Glomerular visceral epithelial cell (primary cell): Measurements from ENCODE around the gene ISCA1.

ENCODE experiments used
- DNase-seq: peaks from one replicate; pipeline ENCODE4 v3.0.0-alpha.2; 2016; ENCODE audit errors: extremely low spot score

The ISCA1 gene

DNA sequence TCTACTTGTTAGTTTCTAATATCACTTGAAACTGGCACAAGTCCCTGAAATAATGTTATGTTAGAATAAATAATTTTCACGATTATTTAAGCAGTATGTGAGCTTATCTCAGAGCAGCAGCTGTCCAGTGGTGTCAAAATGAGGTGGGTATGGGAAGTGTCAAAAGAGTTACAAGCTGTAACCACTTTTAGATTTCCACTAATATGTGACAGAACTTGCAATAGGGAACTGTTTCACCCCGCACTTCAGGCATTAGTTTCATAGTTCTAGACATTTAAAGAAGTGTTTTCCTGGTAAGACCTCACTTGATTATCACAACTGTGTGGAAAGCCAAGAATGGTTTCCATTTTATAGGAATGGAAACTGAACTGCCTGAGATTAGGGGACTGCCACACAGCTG, 2.9 kb upstream of the ISCA1 start:
- no peak for DNase-seq

DNA sequence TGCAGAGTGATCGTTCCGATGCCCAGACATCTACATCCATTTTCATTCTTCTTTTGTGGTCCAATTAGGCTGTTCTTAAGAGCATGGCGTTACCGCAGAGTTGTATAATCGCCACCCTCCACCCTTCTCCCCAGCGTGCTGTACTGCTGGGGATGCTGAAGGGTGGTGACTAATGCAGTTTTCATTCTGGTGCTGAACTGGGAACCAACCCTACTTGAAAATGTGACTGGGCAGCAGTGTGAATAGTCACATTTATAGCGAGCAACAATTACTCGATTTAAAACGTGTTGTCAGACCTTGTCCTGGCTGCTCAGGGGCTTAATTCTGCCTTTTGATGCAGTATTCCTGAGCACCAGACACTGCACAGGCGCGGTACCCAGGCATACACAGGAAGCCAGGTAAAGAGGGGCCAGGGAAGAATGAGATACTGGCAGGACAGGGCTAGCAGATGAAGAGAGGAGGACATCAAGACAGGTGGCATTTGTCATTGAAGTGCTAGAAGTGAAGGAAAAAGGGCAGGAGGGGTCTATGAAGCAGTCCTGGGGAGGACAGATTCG, 719 bp upstream of the ISCA1 start:
- DNase-seq: peak; percentile 69

- no peak for DNase-seq
Observed at GRCh38 chr9:86281593-86282076, 703 bp downstream of the ISCA1 start.

- DNase-seq: no peak
Observed at GRCh38 chr9:86280580-86280979, 1.8 kb downstream of the ISCA1 start.

GRCh38 chr9:86279839-86280238, 2.5 kb downstream of the ISCA1 start:
- DNase-seq: no peak

DNA sequence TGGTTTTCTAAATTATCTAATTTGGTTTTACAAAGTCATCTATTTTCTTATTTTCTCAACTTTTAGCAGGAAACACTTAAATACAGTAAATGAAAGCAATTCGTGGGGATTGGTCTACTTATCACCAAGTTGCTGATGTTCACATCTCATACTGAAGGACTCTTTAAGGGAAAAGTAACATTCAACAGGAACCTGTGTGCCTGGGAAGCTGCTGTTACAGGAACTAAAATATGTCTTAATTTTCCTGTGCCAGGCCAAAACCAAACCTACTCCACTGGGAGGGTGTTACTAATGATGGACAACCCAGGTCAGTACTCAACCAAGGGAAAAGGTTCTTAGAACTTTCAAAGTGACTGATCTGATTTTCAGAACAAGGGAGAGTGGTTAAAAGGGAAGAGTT, 5.3 kb downstream of the ISCA1 start:
- DNase-seq: no peak

GRCh38 chr9:86275962-86276361, 6.4 kb downstream of the ISCA1 start:
- DNase-seq: no peak

DNA sequence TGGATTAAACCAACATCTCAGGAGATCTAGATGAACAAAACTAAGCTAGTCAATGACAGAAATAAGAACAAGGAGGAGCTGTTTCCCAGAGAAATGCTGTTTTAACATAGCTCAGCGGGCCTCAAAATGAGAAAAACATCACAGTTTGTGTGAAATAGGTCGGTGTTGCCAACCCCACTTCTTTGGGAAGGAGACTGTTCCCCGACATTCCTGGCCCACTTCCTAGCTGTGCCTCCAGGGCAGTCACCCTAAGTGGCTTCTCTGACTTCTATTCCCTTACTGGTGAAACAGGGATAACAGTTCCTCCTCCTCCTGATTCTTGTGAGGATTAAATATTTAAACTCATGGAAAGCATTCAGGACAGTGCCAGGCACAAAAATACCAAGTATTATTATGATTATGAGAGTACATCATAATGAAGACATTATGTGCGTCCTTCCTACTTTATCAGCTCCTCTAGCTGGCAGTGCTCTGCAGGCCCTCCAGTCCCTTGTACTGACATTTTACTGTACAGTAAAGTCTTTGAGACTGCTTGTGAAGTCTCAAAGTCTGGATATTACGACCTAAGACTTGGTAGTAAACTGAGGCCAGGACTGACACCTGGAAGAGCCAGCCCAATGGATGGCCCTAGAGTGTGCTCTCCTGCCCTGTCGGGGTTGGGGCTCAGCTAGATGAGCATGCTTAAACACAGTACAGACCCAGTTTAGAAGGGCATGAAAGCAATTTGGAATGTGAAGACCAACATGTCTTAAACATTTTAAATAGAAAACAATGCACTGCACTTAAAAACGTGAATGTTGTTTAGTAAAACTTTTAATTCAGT, 7.3 kb downstream of the ISCA1 start:
- DNase-seq: no peak

GRCh38 chr9:86272221-86272620, 10.1 kb downstream of the ISCA1 start:
- no peak for DNase-seq

- no peak for DNase-seq
Observed at GRCh38 chr9:86263876-86264275, 18.5 kb downstream of the ISCA1 start.

DNA sequence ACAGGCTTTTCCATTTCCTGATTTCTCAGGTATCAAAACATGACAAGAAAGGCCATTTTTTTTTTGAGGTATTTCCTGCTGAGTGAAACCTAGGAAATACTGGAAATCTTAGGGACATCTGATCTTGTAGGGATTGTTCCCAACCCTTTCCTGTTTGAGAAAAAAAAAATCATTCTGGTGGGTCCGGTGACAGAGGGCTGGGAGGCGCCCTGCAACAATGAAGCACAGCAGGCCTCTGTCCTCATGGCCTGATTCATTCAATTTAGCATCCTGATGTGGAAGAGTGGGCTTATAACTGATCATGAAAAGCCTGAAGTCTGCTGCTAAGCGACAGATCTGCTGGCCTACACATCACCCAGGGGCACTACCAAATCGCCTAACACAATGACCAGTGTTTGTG, 19.8 kb downstream of the ISCA1 start:
- DNase-seq: no peak

DNA sequence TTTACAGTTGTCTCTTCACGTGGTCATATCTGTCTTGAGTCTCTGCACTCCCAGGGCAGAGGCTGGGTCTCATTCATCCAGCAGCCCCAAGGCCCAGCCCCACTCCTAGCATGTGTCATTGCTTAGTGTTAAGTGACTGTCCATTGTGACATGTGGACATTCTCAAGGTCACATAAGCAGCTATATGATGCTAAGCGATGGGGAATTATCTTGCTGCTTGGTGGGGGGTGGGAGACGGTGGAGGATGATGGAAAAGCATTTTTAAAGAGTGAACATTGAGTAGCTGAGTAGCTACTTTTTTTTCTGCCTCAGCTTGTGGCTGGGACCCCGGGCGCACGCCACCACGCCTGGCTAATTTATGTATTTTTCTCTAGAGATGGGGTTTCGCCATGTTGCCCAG, 22.8 kb downstream of the ISCA1 start, which contains the start of gene C9orf153:
Gene C9orf153 (minus strand): TSS at position 101 of the 400 bp plus-strand sequence. CDS start 30,054 bp downstream, outside the sequence.
- no peak for DNase-seq

GRCh38 chr9:86257391-86257790, 24.9 kb downstream of the ISCA1 start:
- DNase-seq: no peak

DNA sequence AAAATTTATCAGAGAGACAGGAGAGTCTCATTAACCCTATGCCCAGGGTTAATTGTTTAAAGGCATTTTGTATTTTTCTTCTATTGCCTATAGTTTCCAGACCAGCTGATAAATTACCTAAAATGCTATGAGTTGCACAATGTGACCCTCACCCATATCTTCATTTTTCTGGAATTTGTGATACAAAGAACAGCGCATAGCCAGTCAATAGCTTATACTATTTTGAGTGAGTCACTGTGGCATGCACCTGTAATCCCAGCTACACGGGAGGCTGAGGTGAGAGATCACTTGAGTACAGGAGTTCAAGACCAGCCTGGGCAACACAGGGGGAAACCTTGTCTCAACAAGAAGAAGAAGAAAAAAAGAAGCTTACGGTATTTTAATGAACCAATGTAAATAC, 25.7 kb downstream of the ISCA1 start:
- DNase-seq: no peak

DNA sequence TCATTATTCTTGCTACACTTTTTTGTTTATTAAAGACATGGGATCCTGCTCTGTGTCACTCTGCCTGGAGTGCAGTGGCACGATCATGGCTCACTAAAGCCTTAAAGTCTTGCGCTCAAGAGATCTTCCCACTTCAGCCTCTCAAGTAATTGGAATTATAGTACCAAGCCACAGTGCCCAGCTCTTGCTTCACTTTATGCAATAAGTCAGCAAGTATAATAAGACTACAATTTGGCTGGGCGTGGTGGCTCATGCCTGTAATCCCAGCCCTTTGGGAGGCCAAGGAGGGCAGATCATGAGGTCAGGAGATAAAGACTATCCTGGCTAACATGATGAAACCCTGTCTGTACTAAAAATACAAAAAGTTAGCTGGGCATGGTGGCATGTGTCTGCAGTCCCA, 28.8 kb downstream of the ISCA1 start:
- DNase-seq: no peak

DNA sequence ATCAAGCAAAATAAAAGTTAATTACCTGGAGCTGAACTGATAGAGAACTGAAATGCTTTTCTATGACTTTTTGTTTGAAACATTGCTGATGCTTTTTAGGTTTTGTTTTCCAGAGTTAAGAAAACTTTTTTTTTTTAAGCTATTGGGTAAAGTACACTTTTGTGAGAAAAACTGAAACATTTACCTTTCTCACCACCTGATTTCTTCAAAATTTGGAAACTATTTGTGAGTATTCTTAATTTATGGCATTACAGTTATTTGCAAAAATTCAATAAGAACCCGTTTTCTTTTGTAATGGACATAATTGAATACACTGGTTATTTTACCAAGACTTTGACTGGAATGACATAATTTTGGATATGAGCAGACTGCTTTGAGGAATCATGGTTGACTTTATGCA, 29.5 kb downstream of the ISCA1 start:
- DNase-seq: no peak

- no peak for DNase-seq
Observed at GRCh38 chr9:86250123-86250522, 32.2 kb downstream of the ISCA1 start.

GRCh38 chr9:86248746-86249145, 33.6 kb downstream of the ISCA1 start:
- DNase-seq: no peak

DNA sequence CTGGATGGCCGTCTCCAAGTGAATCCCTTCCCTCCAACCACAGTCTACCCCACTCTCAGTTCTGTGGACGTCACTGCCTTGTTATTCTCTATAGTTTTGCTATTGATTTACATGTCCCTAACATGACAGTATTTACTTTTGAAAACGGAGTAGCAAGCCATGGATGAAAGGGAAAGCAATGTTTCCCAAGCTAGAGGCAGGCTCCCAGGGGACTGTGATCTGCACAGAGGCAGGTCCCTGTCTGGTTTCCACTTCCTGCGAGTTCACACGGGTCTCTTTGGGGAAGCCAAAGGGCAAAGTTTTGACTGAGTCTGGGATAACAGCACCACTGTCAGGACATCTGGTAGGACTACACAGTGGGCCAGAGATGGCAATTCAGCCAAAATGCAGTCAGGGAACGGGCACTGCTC, 35.6 kb downstream of the ISCA1 start:
- no peak for DNase-seq

DNA sequence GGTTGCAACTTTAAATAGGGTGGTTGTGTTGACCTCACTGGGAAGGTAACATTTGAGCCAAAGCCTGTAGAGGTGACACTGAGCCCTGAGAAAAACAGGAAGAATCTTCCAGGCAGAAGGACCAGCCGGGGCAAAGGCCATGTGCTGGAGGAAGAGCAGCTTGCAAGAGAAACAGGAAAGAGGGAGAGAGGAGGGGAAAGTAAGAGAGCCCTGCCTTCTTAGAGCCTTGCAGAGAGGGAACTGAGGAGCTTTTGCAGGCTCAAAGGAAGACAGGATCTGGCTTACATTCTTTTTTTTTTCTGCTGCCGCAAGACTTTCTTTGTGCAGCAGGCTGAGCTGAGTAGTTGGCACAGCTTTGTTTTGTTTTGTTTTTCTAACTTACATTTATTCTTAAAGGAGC, 40.3 kb downstream of the ISCA1 start:
- DNase-seq: no peak

DNA sequence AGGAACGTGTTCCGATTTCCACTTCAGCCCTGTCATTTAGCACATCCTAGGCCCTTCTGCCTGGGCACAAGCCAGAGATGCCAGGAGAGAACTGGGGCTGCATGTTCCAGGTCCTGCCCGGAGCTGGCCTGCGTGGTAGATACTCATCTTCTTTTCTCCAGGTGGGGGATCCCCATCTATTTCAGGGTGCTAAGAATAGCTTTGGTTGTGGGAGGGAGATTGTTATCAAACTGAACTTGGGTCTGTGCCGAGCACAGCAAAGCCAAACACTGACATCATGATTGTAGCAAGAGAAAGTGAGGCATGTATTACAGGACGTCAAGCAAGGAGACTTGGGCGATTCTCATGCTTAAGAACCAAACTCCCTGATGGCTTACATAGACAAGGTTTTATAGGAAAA, 41.1 kb downstream of the ISCA1 start:
- DNase-seq: no peak

- DNase-seq: peak; percentile 3
Observed at GRCh38 chr9:86238861-86239770, 43.2 kb downstream of the ISCA1 start.
